Measurements from ENCODE around the gene KIF13A. TPM values are rescaled to one million over a fixed set of nuclear protein-coding genes. Genes with fewer than 3 reads are reported as not detected.

Gene KIF13A
- total and polyA plus RNA-seq, 2 experiments from 2014 or later, result 8.4 to 28.2 TPM

DNA sequence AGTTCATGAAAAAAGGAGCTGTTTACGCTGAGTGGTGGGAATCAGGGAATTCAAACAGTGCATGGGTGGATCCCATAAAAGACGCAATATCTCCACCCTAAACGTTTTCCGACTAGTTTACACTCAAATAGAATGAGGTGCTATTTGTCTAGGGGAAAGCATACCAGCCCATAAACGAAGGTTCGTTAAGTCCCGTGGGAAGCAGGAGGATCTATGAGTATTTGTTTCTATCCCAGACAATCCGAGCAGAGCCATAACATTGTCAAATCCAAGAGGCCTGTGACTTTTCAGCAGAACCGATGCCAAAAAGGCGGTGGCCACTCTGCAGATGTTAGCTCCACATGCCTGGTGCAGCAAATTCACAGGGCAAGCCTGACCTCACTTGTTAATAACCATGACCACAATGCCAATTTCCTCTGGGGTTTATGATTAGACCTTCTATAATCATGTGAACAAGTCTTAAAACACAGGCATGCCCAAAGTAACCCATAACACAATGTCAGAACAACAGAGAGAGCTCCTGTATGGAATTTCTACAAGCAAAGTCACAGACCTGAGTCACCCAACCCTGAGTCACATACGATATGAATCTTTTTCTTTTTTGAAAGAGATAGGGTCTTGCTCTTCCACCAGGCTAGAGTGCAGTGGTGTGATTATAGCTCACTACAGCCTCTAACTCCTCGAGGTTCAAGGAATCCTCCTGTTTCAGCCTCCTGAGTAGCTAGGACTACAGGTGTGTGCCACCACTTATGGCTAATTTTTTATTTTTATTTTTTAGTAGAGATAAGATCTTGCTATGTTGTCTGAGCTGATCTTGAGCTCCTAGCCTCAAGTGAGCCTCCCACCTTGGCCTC, 123.3 kb downstream of the KIF13A start:
- no peak overlapping the region for H3K27ac ChIP-seq (ENCODE audit: low read depth)
- Mint-ChIP-seq H3K27ac (peak overlapping the region; percentile 35; the same call in 1 of the 2 replicates), H3K4me3 (no peak overlapping the region), H3K4me1 (peaks cover 7% of the 10 kb centered on the region), H3K36me3 (ENCODE audit: low read depth) (no peaks in the 10 kb centered on the region), H3K9me3 (no peaks in the 10 kb centered on the region), H3K27me3 (ENCODE audit: insufficient read depth, low read depth, poor library complexity) (no peaks in the 10 kb centered on the region)
- no peaks in the 10 kb centered on the region for H3F3A ChIP-seq (replicated peaks; ENCODE audit: low read depth)
- TF ChIP-seq EZH2phosphoT487 (IDR thresholded peaks at IDR 0.05; ENCODE audit: unreplicated experiment) (no peak), EZH2 (IDR thresholded peaks at IDR 0.05; ENCODE audit: low read depth, unreplicated experiment) (no peak), NANOG (IDR thresholded peaks at IDR 0.05; ENCODE audit: borderline replicate concordance) (no peak), STAT1 (IDR thresholded peaks at IDR 0.05; ENCODE audit: unreplicated experiment) (no peak), JUNB (IDR thresholded peaks at IDR 0.05; ENCODE audit: unreplicated experiment) (no peak), ZNF114 (CRISPR knock-in tag; IDR thresholded peaks at IDR 0.05) (no peak), CREB1 (CRISPR knock-in tag; IDR thresholded peaks at IDR 0.05; ENCODE audit: low read depth) (no peak), POLR2AphosphoS5 (IDR thresholded peaks at IDR 0.05; ENCODE audit: low read depth) (no peak), ZNF331 (CRISPR knock-in tag; IDR thresholded peaks at IDR 0.05; ENCODE audit: low read depth) (no peak)
- TF ChIP-seq, protein P1, sequence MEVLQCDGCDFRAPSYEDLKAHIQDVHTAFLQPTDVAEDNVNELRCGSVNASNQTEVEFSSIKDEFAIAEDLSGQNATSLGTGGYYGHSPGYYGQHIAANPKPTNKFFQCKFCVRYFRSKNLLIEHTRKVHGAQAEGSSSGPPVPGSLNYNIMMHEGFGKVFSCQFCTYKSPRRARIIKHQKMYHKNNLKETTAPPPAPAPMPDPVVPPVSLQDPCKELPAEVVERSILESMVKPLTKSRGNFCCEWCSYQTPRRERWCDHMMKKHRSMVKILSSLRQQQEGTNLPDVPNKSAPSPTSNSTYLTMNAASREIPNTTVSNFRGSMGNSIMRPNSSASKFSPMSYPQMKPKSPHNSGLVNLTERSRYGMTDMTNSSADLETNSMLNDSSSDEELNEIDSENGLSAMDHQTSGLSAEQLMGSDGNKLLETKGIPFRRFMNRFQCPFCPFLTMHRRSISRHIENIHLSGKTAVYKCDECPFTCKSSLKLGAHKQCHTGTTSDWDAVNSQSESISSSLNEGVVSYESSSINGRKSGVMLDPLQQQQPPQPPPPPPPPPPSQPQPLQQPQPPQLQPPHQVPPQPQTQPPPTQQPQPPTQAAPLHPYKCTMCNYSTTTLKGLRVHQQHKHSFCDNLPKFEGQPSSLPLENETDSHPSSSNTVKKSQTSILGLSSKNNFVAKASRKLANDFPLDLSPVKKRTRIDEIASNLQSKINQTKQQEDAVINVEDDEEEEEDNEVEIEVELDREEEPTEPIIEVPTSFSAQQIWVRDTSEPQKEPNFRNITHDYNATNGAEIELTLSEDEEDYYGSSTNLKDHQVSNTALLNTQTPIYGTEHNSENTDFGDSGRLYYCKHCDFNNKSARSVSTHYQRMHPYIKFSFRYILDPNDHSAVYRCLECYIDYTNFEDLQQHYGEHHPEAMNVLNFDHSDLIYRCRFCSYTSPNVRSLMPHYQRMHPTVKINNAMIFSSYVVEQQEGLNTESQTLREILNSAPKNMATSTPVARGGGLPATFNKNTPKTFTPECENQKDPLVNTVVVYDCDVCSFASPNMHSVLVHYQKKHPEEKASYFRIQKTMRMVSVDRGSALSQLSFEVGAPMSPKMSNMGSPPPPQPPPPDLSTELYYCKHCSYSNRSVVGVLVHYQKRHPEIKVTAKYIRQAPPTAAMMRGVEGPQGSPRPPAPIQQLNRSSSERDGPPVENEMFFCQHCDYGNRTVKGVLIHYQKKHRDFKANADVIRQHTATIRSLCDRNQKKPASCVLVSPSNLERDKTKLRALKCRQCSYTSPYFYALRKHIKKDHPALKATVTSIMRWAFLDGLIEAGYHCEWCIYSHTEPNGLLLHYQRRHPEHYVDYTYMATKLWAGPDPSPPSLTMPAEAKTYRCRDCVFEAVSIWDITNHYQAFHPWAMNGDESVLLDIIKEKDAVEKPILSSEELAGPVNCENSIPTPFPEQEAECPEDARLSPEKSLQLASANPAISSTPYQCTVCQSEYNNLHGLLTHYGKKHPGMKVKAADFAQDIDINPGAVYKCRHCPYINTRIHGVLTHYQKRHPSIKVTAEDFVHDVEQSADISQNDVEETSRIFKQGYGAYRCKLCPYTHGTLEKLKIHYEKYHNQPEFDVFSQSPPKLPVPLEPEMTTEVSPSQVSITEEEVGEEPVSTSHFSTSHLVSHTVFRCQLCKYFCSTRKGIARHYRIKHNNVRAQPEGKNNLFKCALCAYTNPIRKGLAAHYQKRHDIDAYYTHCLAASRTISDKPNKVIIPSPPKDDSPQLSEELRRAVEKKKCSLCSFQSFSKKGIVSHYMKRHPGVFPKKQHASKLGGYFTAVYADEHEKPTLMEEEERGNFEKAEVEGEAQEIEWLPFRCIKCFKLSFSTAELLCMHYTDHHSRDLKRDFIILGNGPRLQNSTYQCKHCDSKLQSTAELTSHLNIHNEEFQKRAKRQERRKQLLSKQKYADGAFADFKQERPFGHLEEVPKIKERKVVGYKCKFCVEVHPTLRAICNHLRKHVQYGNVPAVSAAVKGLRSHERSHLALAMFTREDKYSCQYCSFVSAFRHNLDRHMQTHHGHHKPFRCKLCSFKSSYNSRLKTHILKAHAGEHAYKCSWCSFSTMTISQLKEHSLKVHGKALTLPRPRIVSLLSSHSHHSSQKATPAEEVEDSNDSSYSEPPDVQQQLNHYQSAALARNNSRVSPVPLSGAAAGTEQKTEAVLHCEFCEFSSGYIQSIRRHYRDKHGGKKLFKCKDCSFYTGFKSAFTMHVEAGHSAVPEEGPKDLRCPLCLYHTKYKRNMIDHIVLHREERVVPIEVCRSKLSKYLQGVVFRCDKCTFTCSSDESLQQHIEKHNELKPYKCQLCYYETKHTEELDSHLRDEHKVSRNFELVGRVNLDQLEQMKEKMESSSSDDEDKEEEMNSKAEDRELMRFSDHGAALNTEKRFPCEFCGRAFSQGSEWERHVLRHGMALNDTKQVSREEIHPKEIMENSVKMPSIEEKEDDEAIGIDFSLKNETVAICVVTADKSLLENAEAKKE (CRISPR knock-in tag; IDR thresholded peaks at IDR 0.05), result no peak
- TF ChIP-seq, protein P2, sequence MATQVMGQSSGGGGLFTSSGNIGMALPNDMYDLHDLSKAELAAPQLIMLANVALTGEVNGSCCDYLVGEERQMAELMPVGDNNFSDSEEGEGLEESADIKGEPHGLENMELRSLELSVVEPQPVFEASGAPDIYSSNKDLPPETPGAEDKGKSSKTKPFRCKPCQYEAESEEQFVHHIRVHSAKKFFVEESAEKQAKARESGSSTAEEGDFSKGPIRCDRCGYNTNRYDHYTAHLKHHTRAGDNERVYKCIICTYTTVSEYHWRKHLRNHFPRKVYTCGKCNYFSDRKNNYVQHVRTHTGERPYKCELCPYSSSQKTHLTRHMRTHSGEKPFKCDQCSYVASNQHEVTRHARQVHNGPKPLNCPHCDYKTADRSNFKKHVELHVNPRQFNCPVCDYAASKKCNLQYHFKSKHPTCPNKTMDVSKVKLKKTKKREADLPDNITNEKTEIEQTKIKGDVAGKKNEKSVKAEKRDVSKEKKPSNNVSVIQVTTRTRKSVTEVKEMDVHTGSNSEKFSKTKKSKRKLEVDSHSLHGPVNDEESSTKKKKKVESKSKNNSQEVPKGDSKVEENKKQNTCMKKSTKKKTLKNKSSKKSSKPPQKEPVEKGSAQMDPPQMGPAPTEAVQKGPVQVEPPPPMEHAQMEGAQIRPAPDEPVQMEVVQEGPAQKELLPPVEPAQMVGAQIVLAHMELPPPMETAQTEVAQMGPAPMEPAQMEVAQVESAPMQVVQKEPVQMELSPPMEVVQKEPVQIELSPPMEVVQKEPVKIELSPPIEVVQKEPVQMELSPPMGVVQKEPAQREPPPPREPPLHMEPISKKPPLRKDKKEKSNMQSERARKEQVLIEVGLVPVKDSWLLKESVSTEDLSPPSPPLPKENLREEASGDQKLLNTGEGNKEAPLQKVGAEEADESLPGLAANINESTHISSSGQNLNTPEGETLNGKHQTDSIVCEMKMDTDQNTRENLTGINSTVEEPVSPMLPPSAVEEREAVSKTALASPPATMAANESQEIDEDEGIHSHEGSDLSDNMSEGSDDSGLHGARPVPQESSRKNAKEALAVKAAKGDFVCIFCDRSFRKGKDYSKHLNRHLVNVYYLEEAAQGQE (IDR thresholded peaks at IDR 0.05; ENCODE audit: unreplicated experiment), result no peak
- TF ChIP-seq, protein P3, sequence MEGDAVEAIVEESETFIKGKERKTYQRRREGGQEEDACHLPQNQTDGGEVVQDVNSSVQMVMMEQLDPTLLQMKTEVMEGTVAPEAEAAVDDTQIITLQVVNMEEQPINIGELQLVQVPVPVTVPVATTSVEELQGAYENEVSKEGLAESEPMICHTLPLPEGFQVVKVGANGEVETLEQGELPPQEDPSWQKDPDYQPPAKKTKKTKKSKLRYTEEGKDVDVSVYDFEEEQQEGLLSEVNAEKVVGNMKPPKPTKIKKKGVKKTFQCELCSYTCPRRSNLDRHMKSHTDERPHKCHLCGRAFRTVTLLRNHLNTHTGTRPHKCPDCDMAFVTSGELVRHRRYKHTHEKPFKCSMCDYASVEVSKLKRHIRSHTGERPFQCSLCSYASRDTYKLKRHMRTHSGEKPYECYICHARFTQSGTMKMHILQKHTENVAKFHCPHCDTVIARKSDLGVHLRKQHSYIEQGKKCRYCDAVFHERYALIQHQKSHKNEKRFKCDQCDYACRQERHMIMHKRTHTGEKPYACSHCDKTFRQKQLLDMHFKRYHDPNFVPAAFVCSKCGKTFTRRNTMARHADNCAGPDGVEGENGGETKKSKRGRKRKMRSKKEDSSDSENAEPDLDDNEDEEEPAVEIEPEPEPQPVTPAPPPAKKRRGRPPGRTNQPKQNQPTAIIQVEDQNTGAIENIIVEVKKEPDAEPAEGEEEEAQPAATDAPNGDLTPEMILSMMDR (conservative IDR thresholded peaks at IDR 0.05; ENCODE audit: low read depth in 2 of 2), result no peak
- TF ChIP-seq, protein P4, sequence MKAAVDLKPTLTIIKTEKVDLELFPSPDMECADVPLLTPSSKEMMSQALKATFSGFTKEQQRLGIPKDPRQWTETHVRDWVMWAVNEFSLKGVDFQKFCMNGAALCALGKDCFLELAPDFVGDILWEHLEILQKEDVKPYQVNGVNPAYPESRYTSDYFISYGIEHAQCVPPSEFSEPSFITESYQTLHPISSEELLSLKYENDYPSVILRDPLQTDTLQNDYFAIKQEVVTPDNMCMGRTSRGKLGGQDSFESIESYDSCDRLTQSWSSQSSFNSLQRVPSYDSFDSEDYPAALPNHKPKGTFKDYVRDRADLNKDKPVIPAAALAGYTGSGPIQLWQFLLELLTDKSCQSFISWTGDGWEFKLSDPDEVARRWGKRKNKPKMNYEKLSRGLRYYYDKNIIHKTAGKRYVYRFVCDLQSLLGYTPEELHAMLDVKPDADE (IDR thresholded peaks at IDR 0.05), result no peak
- peaks cover 3% of the 10 kb centered on the region; the same call in 1 of the 2 replicates for H3K79me2 ChIP-seq (replicated peaks; ENCODE audit: insufficient read depth)
- no peak overlapping the region for H3K4me3 ChIP-seq
- ATAC-seq (no peak), DNase-seq (ENCODE audit: low spot score) (no peak)
- H3K27me3 ChIP-seq (ENCODE audit: insufficient read depth), result no peaks in the 10 kb centered on the region
- no peaks in the 10 kb centered on the region for H3K9me2 ChIP-seq (ENCODE audit: insufficient read depth)
- H4K20me1 ChIP-seq (replicated peaks; ENCODE audit: insufficient read depth), result no peaks in the 10 kb centered on the region
- no peak overlapping the region for H2AFZ ChIP-seq
- H3K36me3 ChIP-seq (ENCODE audit: insufficient read depth), result no peaks in the 10 kb centered on the region
- no peak overlapping the region for H3K4me2 ChIP-seq
- H3K4me1 ChIP-seq (ENCODE audit: insufficient read depth), result no peaks in the 10 kb centered on the region

Data from GM23338 (cell line).